ENCODE measurements around the gene RPTOR.

GRCh38 chr17:80633994-80634566 is 89.4 kb downstream of the RPTOR start:
- TF ChIP-seq CTCF (IDR thresholded peaks at IDR 0.05; ENCODE audit: low read length) (no peak), EZH2 (IDR thresholded peaks at IDR 0.05; ENCODE audit: borderline replicate concordance, low read length) (no peak)

Data from OCI-LY1 (cell line).